Naive thymus-derived CD4-positive, alpha-beta T cell (primary cell): ENCODE data around the gene DNAJC5G. TPM values are rescaled to one million over a fixed set of nuclear protein-coding genes. Genes with fewer than 3 reads are reported as not detected.
A peak's percentile ranks its signal among the peaks of the same experiment; 100 is the strongest.
"Not testable (repeated sequence)": the region's sequence is repeated elsewhere in the genome, so short reads cannot be mapped to it uniquely, and the experiment has no call there.

Source experiments
- ATAC-seq: fragments of 150-1000 bp; cut with Tn5 transposase; 2 replicates; pipeline ENCODE4 v1.10.0; 2021; ENCODE audit warnings: mild to moderate bottlenecking, moderate library complexity
- CTCF ChIA-PET: fragments of 350-600 bp; sonication (Branson Sonifier 250); formaldehyde crosslinking; loops from one replicate; lab custom pipeline; 2021; ENCODE audit warnings: antibody characterized with exemption; lab: Charles Lee
- POLR2A ChIA-PET: fragments of 350-600 bp; sonication (Branson Sonifier 250); formaldehyde crosslinking; loops from one replicate; lab custom pipeline; 2021; ENCODE audit warnings: antibody characterized with exemption, inconsistent platforms; lab: Charles Lee
- DNase-seq, 9 donors: peaks; one replicate each; pipeline versions ENCODE4 v3.0.0 to v3.0.0-alpha.2; 2020 to 2022; ENCODE audit warnings: mixed read lengths in 1 of 9
- H3K27ac ChIP-seq: one replicate; pipeline ENCODE4 v1.7.0; 2013; ENCODE audit warnings: mild to moderate bottlenecking, low read depth, low read length, moderate library complexity
- H3K27me3 ChIP-seq, 2 donors: one replicate each; pipeline ENCODE4 v1.7.0; 2013; ENCODE audit warnings: low read length in 2 of 2, mild to moderate bottlenecking in 2 of 2, moderate library complexity in 2 of 2; ENCODE audit not compliant: control insufficient read depth in 2 of 2, insufficient read depth in 2 of 2
- H3K36me3 ChIP-seq, 3 experiments: 1 replicate in 2 of 3; 2 replicates in 1 of 3; pipeline ENCODE4 v1.7.0; 2013; ENCODE audit warnings: low read length in 3 of 3, mild to moderate bottlenecking in 3 of 3, moderate library complexity in 1 of 3; ENCODE audit not compliant: insufficient read depth in 3 of 3, control insufficient read depth in 2 of 3
- H3K4me1 ChIP-seq, 2 donors: one replicate each; pipeline ENCODE4 v1.7.0; 2013; ENCODE audit warnings: low read length in 2 of 2, mild to moderate bottlenecking in 2 of 2, moderate library complexity in 1 of 2; ENCODE audit not compliant: control insufficient read depth in 2 of 2, insufficient read depth in 2 of 2
- H3K4me3 ChIP-seq: 2 replicates; pipeline ENCODE4 v1.7.0; 2013; ENCODE audit warnings: mild to moderate bottlenecking, low read length
- H3K9me3 ChIP-seq, 3 experiments: 1 replicate in 2 of 3; 2 replicates in 1 of 3; pipeline ENCODE4 v1.7.0; 2013; ENCODE audit warnings: low read length in 3 of 3; ENCODE audit not compliant: control insufficient read depth in 2 of 3
- H3K27ac Mint-ChIP-seq, 9 donors: one replicate each; pipeline ENCODE4 v1.8.0; 2020 to 2022; ENCODE audit warnings: mixed read lengths in 9 of 9, mild to moderate bottlenecking in 8 of 9, moderate library complexity in 5 of 9, inconsistent platforms in 2 of 9
- H3K27me3 Mint-ChIP-seq, 5 donors: one replicate each; pipeline ENCODE4 v1.8.0; 2021 to 2022; ENCODE audit warnings: mixed read lengths in 5 of 5, mild to moderate bottlenecking in 1 of 5
- H3K36me3 Mint-ChIP-seq, 5 donors: one replicate each; pipeline ENCODE4 v1.8.0; 2020 to 2022; ENCODE audit warnings: mixed read lengths in 5 of 5, mild to moderate bottlenecking in 3 of 5, inconsistent platforms in 1 of 5
- H3K4me1 Mint-ChIP-seq, 7 donors: one replicate each; pipeline ENCODE4 v1.8.0; 2020 to 2022; ENCODE audit warnings: mixed read lengths in 7 of 7, mild to moderate bottlenecking in 3 of 7, inconsistent platforms in 1 of 7
- H3K4me3 Mint-ChIP-seq, 10 donors: one replicate each; pipeline ENCODE4 v1.8.0; 2020 to 2022; ENCODE audit warnings: mild to moderate bottlenecking in 10 of 10, mixed read lengths in 10 of 10, moderate library complexity in 6 of 10, inconsistent platforms in 2 of 10
- H3K9me3 Mint-ChIP-seq, 11 donors: one replicate each; pipeline ENCODE4 v1.8.0; 2020 to 2022; ENCODE audit warnings: mixed read lengths in 11 of 11, mild to moderate bottlenecking in 4 of 11, inconsistent platforms in 1 of 11, moderate library complexity in 1 of 11
- intact Hi-C, 2 donors: fragments of 100-400 bp; cut with micrococcal nuclease; formaldehyde crosslinking; loops; one replicate each; pipeline ENCODE4 v1.15.1; 2023
- polyA plus RNA-seq, 2 donors: library from polyadenylated mRNA; unstranded; fragments of 300-500 nt; fragmentation: Illumina TruSeq; gene quantifications; one replicate each; pipeline ENCODE4 v1.2.3, GENCODE V29; 2021
- total RNA-seq, 6 experiments: library from RNA in 5 of 6; stranded (reverse) in 5 of 6; gene quantifications; 1 replicate in 5 of 6; 2 replicates in 1 of 6; pipeline ENCODE4 v1.2.3 and lab custom pipeline; 2021 to 2026

Gene DNAJC5G
- total and polyA plus RNA-seq, 7 experiments from 2014 or later, result not detected

- H3K36me3 Mint-ChIP-seq, H3K9me3 Mint-ChIP-seq, intact Hi-C loops, H3K9me3 ChIP-seq, H3K4me3 Mint-ChIP-seq, H3K36me3 ChIP-seq, H3K4me1 Mint-ChIP-seq, H3K4me3 ChIP-seq, ATAC-seq, H3K4me1 ChIP-seq, DNase-seq, H3K27ac ChIP-seq, H3K27me3 ChIP-seq: not testable (repeated sequence)
- ChIA-PET POLR2A (interaction anchor here (0.6 kb wide), 1 partner anchor 137 kb away, joined by 3 read pairs; no protein-coding TSS in a partner anchor), CTCF (interaction anchor here (0.6 to 1.2 kb wide), 2 partner anchors 30 to 303 kb away, joined by 3 to 4 read pairs; partner anchors contain the start of gene MAPRE3)
- Mint-ChIP-seq H3K27ac (peak overlapping the region in 1 of 9 donors; percentile 87), H3K27me3 (peaks cover 9 to 32% (median 15%) of the 10 kb centered on the region in 5 donors)
Observed at GRCh38 chr2:27272537-27273522, 2.4 kb upstream of the DNAJC5G start.

DNA sequence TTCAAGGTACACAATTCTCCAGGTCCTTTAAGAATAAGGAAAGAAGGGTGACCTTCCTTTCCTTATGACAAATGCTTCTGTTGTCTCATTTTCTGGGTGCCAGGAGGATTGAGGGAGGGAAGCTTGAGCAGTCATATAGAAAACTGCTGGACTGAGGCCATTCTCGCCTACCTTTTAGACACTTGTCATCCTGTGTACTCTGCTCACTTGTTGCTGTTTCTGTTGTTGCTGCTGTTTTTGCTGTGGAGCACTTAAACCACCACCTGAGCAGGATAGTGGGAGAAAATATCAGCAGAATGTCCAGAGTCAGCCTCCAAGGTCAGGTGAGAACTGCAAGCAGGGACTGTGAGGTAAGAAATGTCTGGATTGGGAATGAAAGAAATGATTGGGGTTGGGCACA, 2.8 kb downstream of the DNAJC5G start:
- Histone ChIP-seq H3K36me3 (no peaks in the 10 kb centered on the region), H3K9me3 (no peaks in the 10 kb centered on the region), H3K4me1 (no peaks in the 10 kb centered on the region), H3K4me3 (no peak overlapping the region), H3K27ac (no peak overlapping the region), H3K27me3 (no peaks in the 10 kb centered on the region)
- Mint-ChIP-seq H3K9me3 (no peaks in the 10 kb centered on the region), H3K36me3 (no peaks in the 10 kb centered on the region), H3K27ac (no peak overlapping the region), H3K27me3 (peaks cover 16 to 46% (median 26%) of the 10 kb centered on the region in 5 donors), H3K4me1 (peaks cover 0 to 8% (median 4%) of the 10 kb centered on the region in 7 donors), H3K4me3 (no peak overlapping the region)
- no peak for ATAC-seq
- POLR2A ChIA-PET, result no interaction called here
- CTCF ChIA-PET, result interaction anchor here (0.6 to 2.5 kb wide), 3 partner anchors 22 to 266 kb away, joined by 4 to 18 read pairs (median 5); no protein-coding TSS in a partner anchor
- intact Hi-C loops, result no loop called here
- no peak for DNase-seq

GRCh38 chr2:27280826-27281225, 5.6 kb downstream of the DNAJC5G start:
- H3K4me1 ChIP-seq, result no peaks in the 10 kb centered on the region
- no peaks in the 10 kb centered on the region for H3K9me3 Mint-ChIP-seq
- no peak for ATAC-seq
- H3K4me3 Mint-ChIP-seq, result no peak overlapping the region
- no peaks in the 10 kb centered on the region for H3K27me3 ChIP-seq
- H3K27ac Mint-ChIP-seq, result no peak overlapping the region
- no peaks in the 10 kb centered on the region for H3K9me3 ChIP-seq
- intact Hi-C loops, result loop anchor here (1.0 to 2.0 kb wide), 9 partner anchors 16 to 435 kb away; partner anchors contain the start of gene KHK (in 1 of the 2)
- H3K27ac ChIP-seq, result no peak overlapping the region
- H3K36me3 Mint-ChIP-seq, result no peaks in the 10 kb centered on the region
- H3K4me1 Mint-ChIP-seq, result peaks cover 0 to 7% (median 4%) of the 10 kb centered on the region in 7 donors
- peaks cover 12 to 39% (median 26%) of the 10 kb centered on the region in 5 donors for H3K27me3 Mint-ChIP-seq
- ChIA-PET CTCF (interaction anchor here (0.7 to 3.4 kb wide), 5 partner anchors 180 to 321 kb away, joined by 3 to 31 read pairs (median 10); no protein-coding TSS in a partner anchor), POLR2A (no interaction called here)
- no peak overlapping the region for H3K4me3 ChIP-seq
- no peaks in the 10 kb centered on the region for H3K36me3 ChIP-seq
- DNase-seq, result no peak

- no peaks in the 10 kb centered on the region for H3K9me3 Mint-ChIP-seq
- intact Hi-C loops, result loop anchor here in 1 of 2 donors (2.0 kb wide), 1 partner anchor 17 kb away; no protein-coding TSS in a partner anchor
Observed at GRCh38 chr2:27281442-27281841, 6.2 kb downstream of the DNAJC5G start.

DNA sequence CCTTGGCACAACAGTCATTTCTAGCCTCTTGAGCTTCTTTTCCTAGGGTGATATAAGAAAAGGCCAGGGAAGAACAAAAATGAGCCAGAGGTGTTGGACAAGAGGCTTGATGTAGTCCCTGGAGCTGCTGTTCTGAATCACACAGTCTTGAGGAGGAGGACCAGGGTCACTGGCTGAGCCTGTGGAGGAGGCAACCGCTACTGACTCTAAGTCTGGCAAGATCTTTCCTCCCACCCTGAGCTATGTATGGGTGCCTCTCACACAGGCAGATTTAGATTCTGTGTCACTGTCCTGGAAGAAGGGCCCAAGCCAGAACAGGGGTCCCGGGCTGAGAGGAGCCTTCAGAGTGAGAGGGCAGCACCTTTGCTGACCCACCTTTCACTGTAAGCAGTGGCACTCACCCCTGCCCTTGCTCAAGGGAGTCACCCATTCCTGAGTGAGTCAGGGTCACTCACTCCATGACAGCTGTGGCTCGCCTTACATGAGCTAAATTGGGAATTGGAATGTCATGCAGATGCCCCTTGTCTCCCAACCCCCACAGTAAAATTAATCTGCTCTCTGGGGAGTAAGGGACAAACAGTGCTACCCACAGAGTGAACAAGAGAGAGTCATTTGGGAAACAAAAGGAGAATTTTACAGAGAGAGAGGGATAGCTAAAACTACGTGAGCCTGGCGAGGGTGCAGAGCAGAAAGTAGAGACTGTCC, 6.8 kb downstream of the DNAJC5G start, which contains the start of gene TRIM54:
Gene TRIM54 (plus strand): TSS at position 575 of the 705 bp plus-strand sequence. CDS start 303 bp downstream, outside the sequence.
- Mint-ChIP-seq H3K36me3 (no peaks in the 10 kb centered on the region), H3K4me3 (peak within 1 kb of the TSS in 1 of 10 donors; percentile 35), H3K27ac (no peak within 1 kb of the TSS), H3K9me3 (no peaks in the 10 kb centered on the region), H3K4me1 (peaks cover 0 to 5% (median 4%) of the 10 kb centered on the region in 7 donors), H3K27me3 (peaks cover 12 to 44% (median 26%) of the 10 kb centered on the region in 5 donors)
- H3K4me3 ChIP-seq, result no peak within 1 kb of the TSS
- POLR2A ChIA-PET, result interaction anchor here (1.1 kb wide), 1 partner anchor 18 kb away, joined by 3 read pairs; no protein-coding TSS in a partner anchor
- H3K4me1 ChIP-seq, result no peaks in the 10 kb centered on the region
- ATAC-seq (no peak), DNase-seq (no peak)
- H3K27ac ChIP-seq, result no peak within 1 kb of the TSS
- no peaks in the 10 kb centered on the region for H3K36me3 ChIP-seq
- H3K9me3 ChIP-seq, result no peaks in the 10 kb centered on the region
- CTCF ChIA-PET, result interaction anchor here (1.1 to 3.4 kb wide), 5 partner anchors 17 to 320 kb away, joined by 4 to 31 read pairs (median 6); no protein-coding TSS in a partner anchor
- intact Hi-C loops, result loop anchor here in 1 of 2 donors (2.0 kb wide), 1 partner anchor 17 kb away; no protein-coding TSS in a partner anchor
- no peaks in the 10 kb centered on the region for H3K27me3 ChIP-seq

More at GRCh38 chr2:27281442-27281841, 6.2 kb downstream of the DNAJC5G start:
- ChIA-PET POLR2A (no interaction called here), CTCF (interaction anchor here (1.5 to 3.4 kb wide), 5 partner anchors 21 to 322 kb away, joined by 4 to 31 read pairs (median 10); no protein-coding TSS in a partner anchor)
- ATAC-seq (no peak), DNase-seq (no peak)
- no peaks in the 10 kb centered on the region for H3K36me3 ChIP-seq
- Mint-ChIP-seq H3K27me3 (peaks cover 12 to 42% (median 26%) of the 10 kb centered on the region in 5 donors), H3K27ac (no peak overlapping the region), H3K4me3 (no peak overlapping the region), H3K4me1 (peaks cover 0 to 6% (median 4%) of the 10 kb centered on the region in 7 donors), H3K36me3 (no peaks in the 10 kb centered on the region)
- no peaks in the 10 kb centered on the region for H3K9me3 ChIP-seq
- H3K27ac ChIP-seq, result no peak overlapping the region
- no peaks in the 10 kb centered on the region for H3K27me3 ChIP-seq
- H3K4me3 ChIP-seq, result no peak overlapping the region
- no peaks in the 10 kb centered on the region for H3K4me1 ChIP-seq

DNA sequence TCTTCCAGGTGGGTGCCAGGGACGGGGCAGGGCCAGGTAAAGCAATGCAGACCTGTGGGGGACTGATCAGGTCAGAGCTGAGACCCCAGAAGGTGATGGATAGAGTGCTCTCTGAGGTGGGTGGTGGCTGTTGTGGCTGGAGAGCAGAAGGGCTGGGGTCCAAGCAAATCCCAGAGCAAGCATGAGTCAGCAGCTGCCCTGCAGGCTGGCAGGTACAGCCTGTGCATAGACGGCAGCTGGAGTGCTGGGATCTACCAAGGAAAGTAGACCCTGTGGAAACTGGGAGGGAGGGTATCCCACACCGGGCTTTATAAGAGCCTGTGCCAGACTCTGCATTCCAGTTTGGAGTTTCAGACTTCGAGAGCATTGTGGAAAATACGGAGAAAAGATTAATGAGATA, 7.7 kb downstream of the DNAJC5G start:
- no peaks in the 10 kb centered on the region for H3K27me3 ChIP-seq
- no peaks in the 10 kb centered on the region for H3K4me1 ChIP-seq
- no peaks in the 10 kb centered on the region for H3K9me3 ChIP-seq
- CTCF ChIA-PET, result interaction anchor here (0.6 to 1.7 kb wide), 7 partner anchors 10 to 321 kb away, joined by 3 to 6 read pairs (median 4); no protein-coding TSS in a partner anchor
- H3K4me3 ChIP-seq, result no peak overlapping the region
- no peak for ATAC-seq
- Mint-ChIP-seq H3K4me3 (peak overlapping the region in 1 of 10 donors; percentile 35), H3K27ac (no peak overlapping the region), H3K9me3 (no peaks in the 10 kb centered on the region), H3K27me3 (peaks cover 12 to 47% (median 22%) of the 10 kb centered on the region in 5 donors), H3K4me1 (peaks cover 0 to 5% (median 4%) of the 10 kb centered on the region in 7 donors), H3K36me3 (no peaks in the 10 kb centered on the region)
- DNase-seq, result no peak
- no peak overlapping the region for H3K27ac ChIP-seq
- intact Hi-C loops, result no loop called here
- no peaks in the 10 kb centered on the region for H3K36me3 ChIP-seq
- POLR2A ChIA-PET, result interaction anchor here (1.1 kb wide), 1 partner anchor 19 kb away, joined by 3 read pairs; no protein-coding TSS in a partner anchor
